Endodermal cell (in vitro differentiated cells): ENCODE measurements around the gene ADK. TPM values are rescaled to one million over a fixed set of nuclear protein-coding genes. Genes with fewer than 3 reads are reported as not detected.

Experiments used
- DNase-seq: peaks from one replicate; pipeline ENCODE4 v3.0.0-alpha.2; 2017
- H3K27ac ChIP-seq: 2 replicates; pipeline ENCODE4 v1.5.1; 2013; ENCODE audit warnings: mild to moderate bottlenecking, low read depth, low read length, moderate library complexity
- H3K27me3 ChIP-seq: 2 replicates; pipeline ENCODE4 v1.6.1; 2013; ENCODE audit warnings: mild to moderate bottlenecking, low read length, moderate library complexity; ENCODE audit not compliant: insufficient read depth, control insufficient read depth, poor library complexity, severe bottlenecking
- H3K36me3 ChIP-seq: 2 replicates; pipeline ENCODE4 v1.7.0; 2013; ENCODE audit warnings: mild to moderate bottlenecking, low read length, moderate library complexity; ENCODE audit not compliant: control insufficient read depth, insufficient read depth
- H3K4me1 ChIP-seq: one replicate; pipeline ENCODE4 v1.7.0; 2013; ENCODE audit warnings: low read length; ENCODE audit not compliant: control insufficient read depth, insufficient read depth
- H3K4me3 ChIP-seq: 2 replicates; pipeline ENCODE4 v1.5.1; 2013; ENCODE audit warnings: mild to moderate bottlenecking, low read length, moderate library complexity
- H3K9ac ChIP-seq: 2 replicates; pipeline ENCODE4 v1.6.1; 2013; ENCODE audit warnings: mild to moderate bottlenecking, low read length, moderate library complexity; ENCODE audit not compliant: poor library complexity, severe bottlenecking; ENCODE audit errors: extremely low read depth
- H3K9me3 ChIP-seq: 2 replicates; pipeline ENCODE4 v1.6.1; 2013; ENCODE audit warnings: mild to moderate bottlenecking, low read length, moderate library complexity; ENCODE audit not compliant: control insufficient read depth
- H3K27ac Mint-ChIP-seq: 2 replicates; pipeline ENCODE4 v1.8.0; 2020; ENCODE audit warnings: mixed read lengths
- H3K27me3 Mint-ChIP-seq: 2 replicates; pipeline ENCODE4 v1.8.0; 2021; ENCODE audit warnings: mild to moderate bottlenecking, mixed read lengths; ENCODE audit not compliant: insufficient read depth
- H3K36me3 Mint-ChIP-seq: 2 replicates; pipeline ENCODE4 v1.8.0; 2020; ENCODE audit warnings: low read depth, mixed read lengths
- H3K4me1 Mint-ChIP-seq: 2 replicates; pipeline ENCODE4 v1.8.0; 2020; ENCODE audit warnings: mixed read lengths
- H3K4me3 Mint-ChIP-seq: 2 replicates; pipeline ENCODE4 v1.8.0; 2020; ENCODE audit warnings: mild to moderate bottlenecking, moderate library complexity, mixed read lengths
- H3K9me3 Mint-ChIP-seq: 2 replicates; pipeline ENCODE4 v1.8.0; 2020; ENCODE audit warnings: mild to moderate bottlenecking, mixed read lengths
- CTCF ChIP-seq: fragments of 200-600 bp; sonication (generic); conservative IDR thresholded peaks from 2 replicates; pipeline ENCODE4 v1.5.0; 2021; ENCODE audit warnings: antibody characterized with exemption, mild to moderate bottlenecking
- WGBS, 2 experiments: methylation state at CpG; one replicate each; pipeline versions ENCODE4 v1.1.5 to v1.1.7; 2013; ENCODE audit warnings: missing lambda C conversion rate in 2 of 2, mixed read lengths in 1 of 2; ENCODE audit not compliant: insufficient coverage in 1 of 2, insufficient read length in 1 of 2; 5-methylcytosine and 5-hydroxymethylcytosine counted together
- total RNA-seq, 2 donors: library from RNA; stranded (reverse); fragmentation: NEBNext Ultra II Directional in 1 of 2; extraction: Animal tissue kit (Norgen Biotek cat#: 25700) in 1 of 2; gene quantifications; 2 replicates in 1 of 2; 3 replicates in 1 of 2; pipeline ENCODE4 v1.2.1, GENCODE V29; 2021

ADK gene
- total RNA-seq, 2 donors from 2014 or later = 23.6 to 36.7 TPM

- no peak for DNase-seq
- Mint-ChIP-seq H3K36me3 (no peaks in the 10 kb centered on the region), H3K4me1 (peaks cover 7% of the 10 kb centered on the region), H3K4me3 (no peak overlapping the region), H3K27me3 (no peaks in the 10 kb centered on the region), H3K9me3 (no peaks in the 10 kb centered on the region), H3K27ac (peak overlapping the region; percentile 64)
- H3K27me3 ChIP-seq = no peaks in the 10 kb centered on the region
- 93 to 95% methylated on average over 3 of the region's 3 CpGs for WGBS, 2 experiments
- peaks cover 3% of the 10 kb centered on the region for H3K36me3 ChIP-seq
- no peak overlapping the region for H3K4me3 ChIP-seq
- no peak for TF ChIP-seq CTCF
- H3K9ac ChIP-seq = no peak overlapping the region
- no peak overlapping the region for H3K27ac ChIP-seq
- H3K9me3 ChIP-seq = no peaks in the 10 kb centered on the region
- no peaks in the 10 kb centered on the region for H3K4me1 ChIP-seq
Measured at GRCh38 chr10:74194545-74194944, 43.5 kb downstream of the ADK start.

GRCh38 chr10:74194999-74195398 is 44.0 kb downstream of the ADK start:
- H3K4me3 ChIP-seq = no peak overlapping the region
- Mint-ChIP-seq H3K36me3 (no peaks in the 10 kb centered on the region), H3K27ac (no peak overlapping the region), H3K9me3 (no peaks in the 10 kb centered on the region), H3K4me1 (peaks cover 5% of the 10 kb centered on the region), H3K4me3 (no peak overlapping the region), H3K27me3 (no peaks in the 10 kb centered on the region)
- no peaks in the 10 kb centered on the region for H3K4me1 ChIP-seq
- H3K27me3 ChIP-seq = no peaks in the 10 kb centered on the region
- WGBS, 2 experiments = 92% methylated on average over 2 of the region's 3 CpGs; no CpG with 5 or more reads in 1 of the 2 experiments
- no peak overlapping the region for H3K9ac ChIP-seq
- TF ChIP-seq CTCF = no peak
- H3K36me3 ChIP-seq = peaks cover 3% of the 10 kb centered on the region
- no peak for DNase-seq
- no peak overlapping the region for H3K27ac ChIP-seq
- H3K9me3 ChIP-seq = no peaks in the 10 kb centered on the region

GRCh38 chr10:74199315-74199714 is 48.3 kb downstream of the ADK start:
- peaks cover 23% of the 10 kb centered on the region for H3K36me3 ChIP-seq
- WGBS, 2 experiments = 94% methylated on average over 4 of the region's 4 CpGs

More at GRCh38 chr10:74199315-74199714, 48.3 kb downstream of the ADK start:
- Mint-ChIP-seq H3K27me3 (no peaks in the 10 kb centered on the region), H3K36me3 (peaks cover 2% of the 10 kb centered on the region), H3K4me3 (no peak overlapping the region), H3K4me1 (no peaks in the 10 kb centered on the region), H3K9me3 (no peaks in the 10 kb centered on the region), H3K27ac (no peak overlapping the region)
- no peaks in the 10 kb centered on the region for H3K27me3 ChIP-seq
- DNase-seq = no peak
- no peak for TF ChIP-seq CTCF
- no peak overlapping the region for H3K9ac ChIP-seq
- H3K4me1 ChIP-seq = no peaks in the 10 kb centered on the region
- no peak overlapping the region for H3K4me3 ChIP-seq
- no peak overlapping the region for H3K27ac ChIP-seq
- H3K9me3 ChIP-seq = no peaks in the 10 kb centered on the region
